Nephron progenitor cell (in vitro differentiated cells): ENCODE data around the gene RGS6.
A peak's percentile ranks its signal among the peaks of the same experiment; 100 is the strongest.

Source experiments
- DNase-seq: peaks from one replicate; pipeline ENCODE4 v3.0.0; 2021
- H3K27ac Mint-ChIP-seq: 2 replicates; pipeline ENCODE4 v1.8.0; 2021; ENCODE audit warnings: mild to moderate bottlenecking, moderate library complexity, mixed read lengths
- H3K27me3 Mint-ChIP-seq: 2 replicates; pipeline ENCODE4 v1.8.0; 2021; ENCODE audit warnings: mild to moderate bottlenecking, low read depth, mixed read lengths; ENCODE audit not compliant: poor library complexity
- H3K36me3 Mint-ChIP-seq: 2 replicates; pipeline ENCODE4 v1.8.0; 2021; ENCODE audit warnings: low read depth, mixed read lengths
- H3K4me1 Mint-ChIP-seq: 2 replicates; pipeline ENCODE4 v1.8.0; 2021; ENCODE audit warnings: mixed read lengths
- H3K4me3 Mint-ChIP-seq: 2 replicates; pipeline ENCODE4 v1.8.0; 2021; ENCODE audit warnings: mild to moderate bottlenecking, moderate library complexity, mixed read lengths
- H3K9me3 Mint-ChIP-seq: 2 replicates; pipeline ENCODE4 v1.8.0; 2021; ENCODE audit warnings: mild to moderate bottlenecking, moderate library complexity, mixed read lengths
- CTCF ChIP-seq: fragments of 200-600 bp; sonication (generic); IDR thresholded peaks from 2 replicates; pipeline ENCODE4 v1.5.0; 2021; ENCODE audit warnings: antibody characterized with exemption

Gene RGS6

GRCh38 chr14:72182708-72183432 lies 250.6 kb downstream of the RGS6 start:
- Mint-ChIP-seq H3K4me3 (no peak overlapping the region), H3K36me3 (no peaks in the 10 kb centered on the region), H3K4me1 (peaks cover 19% of the 10 kb centered on the region), H3K27ac (no peak overlapping the region), H3K9me3 (peaks cover 14% of the 10 kb centered on the region), H3K27me3 (peaks cover 1% of the 10 kb centered on the region)
- no peak for DNase-seq
- no peak for TF ChIP-seq CTCF

GRCh38 chr14:72183631-72184030 lies 251.4 kb downstream of the RGS6 start:
- Mint-ChIP-seq H3K4me3 (no peak overlapping the region), H3K4me1 (peaks cover 21% of the 10 kb centered on the region), H3K36me3 (no peaks in the 10 kb centered on the region), H3K27ac (no peak overlapping the region), H3K27me3 (no peaks in the 10 kb centered on the region), H3K9me3 (peaks cover 14% of the 10 kb centered on the region)
- no peak for TF ChIP-seq CTCF
- no peak for DNase-seq

- peaks cover 21% of the 10 kb centered on the region for H3K4me1 Mint-ChIP-seq
- TF ChIP-seq CTCF = no peak
- no peak for DNase-seq
- H3K27me3 Mint-ChIP-seq = peaks cover 5% of the 10 kb centered on the region
- peaks cover 3% of the 10 kb centered on the region for H3K9me3 Mint-ChIP-seq
- no peak overlapping the region for H3K4me3 Mint-ChIP-seq
- peak overlapping the region; percentile 33 for H3K27ac Mint-ChIP-seq
- H3K36me3 Mint-ChIP-seq = no peaks in the 10 kb centered on the region
Observed at GRCh38 chr14:72186523-72186922, 254.3 kb downstream of the RGS6 start.

GRCh38 chr14:72196237-72197015 lies 264.2 kb downstream of the RGS6 start:
- Mint-ChIP-seq H3K27ac (no peak overlapping the region), H3K4me3 (no peak overlapping the region), H3K27me3 (peaks cover 17% of the 10 kb centered on the region), H3K4me1 (peaks cover 19% of the 10 kb centered on the region), H3K9me3 (no peaks in the 10 kb centered on the region), H3K36me3 (no peaks in the 10 kb centered on the region)
- no peak for DNase-seq
- no peak for TF ChIP-seq CTCF

- Mint-ChIP-seq H3K27ac (no peak overlapping the region), H3K36me3 (no peaks in the 10 kb centered on the region), H3K4me1 (peaks cover 9% of the 10 kb centered on the region), H3K27me3 (peaks cover 17% of the 10 kb centered on the region), H3K4me3 (no peak overlapping the region), H3K9me3 (peaks cover 7% of the 10 kb centered on the region)
- no peak for DNase-seq
- no peak for TF ChIP-seq CTCF
Observed at GRCh38 chr14:72201645-72202044, 269.4 kb downstream of the RGS6 start.
